ENCODE data around the gene DDX11.
"Not testable (repeated sequence)": the region's sequence is repeated elsewhere in the genome, so short reads cannot be mapped to it uniquely, and the experiment has no call there.

The DDX11 gene

GRCh38 chr12:31127209-31127848, 53.7 kb downstream of the DDX11 start:
- DNase-seq, result not testable (repeated sequence)

- not testable (repeated sequence) for DNase-seq
Measured at GRCh38 chr12:31136581-31136980, 62.9 kb downstream of the DDX11 start.

GRCh38 chr12:31144768-31145167, 71.1 kb downstream of the DDX11 start:
- DNase-seq, result peak; percentile 5 to 8

GRCh38 chr12:31145296-31145695, 71.6 kb downstream of the DDX11 start:
- DNase-seq, result not testable (repeated sequence)

- DNase-seq, result not testable (repeated sequence)
Measured at GRCh38 chr12:31147415-31147814, 73.8 kb downstream of the DDX11 start.

DNA sequence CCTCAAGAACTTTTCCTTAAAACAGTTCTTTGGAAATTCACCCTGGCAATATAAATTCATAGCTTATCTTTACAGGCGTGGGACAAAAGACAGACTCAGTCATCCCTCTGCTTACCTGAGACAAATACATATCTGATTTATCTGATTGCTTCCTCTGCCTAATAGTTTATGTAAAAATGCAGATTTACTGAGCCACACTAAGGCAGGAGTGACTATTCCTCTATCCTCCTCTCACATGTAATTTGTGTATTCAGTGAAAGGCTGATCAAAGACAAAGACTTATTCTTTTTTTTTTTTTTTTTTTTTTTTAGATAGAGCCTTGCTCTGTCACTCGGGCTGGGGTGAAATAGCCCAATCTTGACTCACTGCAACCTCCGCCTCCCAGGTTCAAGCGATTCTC, 77.1 kb downstream of the DDX11 start:
- DNase-seq, result not testable (repeated sequence)
